ENCODE measurements around the gene DDTL. TPM values are rescaled to one million over a fixed set of nuclear protein-coding genes. Genes with fewer than 3 reads are reported as not detected.
"Not testable (repeated sequence)": the region's sequence is repeated elsewhere in the genome, so short reads cannot be mapped to it uniquely, and the experiment has no call there.

DDTL gene
- total and polyA plus RNA-seq, 2 of the 4 experiments (the other 2 are of a cell fraction): 0.36 to 1.5 TPM

GRCh38 chr22:23947391-23947790, 19.3 kb upstream of the DDTL start:
- H3K79me1 ChIP-seq (ENCODE audit: low read depth in 1 of 2, low read length in 2 of 2); H4K20me1 ChIP-seq (ENCODE audit: insufficient read depth, low read length); H4K91ac ChIP-seq (ENCODE audit: insufficient read depth, low read depth, low read length); H3K27me3 ChIP-seq (ENCODE audit: control insufficient read depth, insufficient read depth, low read length); DNase-seq; H3K36me3 ChIP-seq (ENCODE audit: control insufficient read depth, insufficient read depth, low read length); H2BK20ac ChIP-seq (ENCODE audit: low read depth, low read length); H2AFZ ChIP-seq (replicated peaks; ENCODE audit: low read length, poor library complexity); H2BK5ac ChIP-seq (ENCODE audit: low read depth, low read length, poor library complexity, severe bottlenecking); H3K4me3 ChIP-seq (ENCODE audit: insufficient read depth, low read depth, low read length); H2AK5ac ChIP-seq (ENCODE audit: low read depth, low read length); H3K23ac ChIP-seq (ENCODE audit: low read depth, low read length); ATAC-seq (ENCODE audit: low read depth); intact Hi-C loops (cut with micrococcal nuclease); dilution Hi-C loops (cut with HindIII; ENCODE audit: low sequenced_read_pairs, unreplicated experiment); H3K9me3 ChIP-seq (ENCODE audit: control insufficient read depth, insufficient read depth, low read length); H2AK9ac ChIP-seq (replicated peaks; ENCODE audit: low read depth, low read length, poor library complexity); H2BK120ac ChIP-seq (ENCODE audit: low read depth, low read length); H3K4me1 ChIP-seq (ENCODE audit: control insufficient read depth, insufficient read depth, low read length); H2BK15ac ChIP-seq (ENCODE audit: low read depth, low read length); in situ Hi-C loops (cut with MboI; ENCODE audit: low sequenced_read_pairs); POLR2A ChIA-PET (ENCODE audit: unreplicated experiment); H4K5ac ChIP-seq (ENCODE audit: low read depth, low read length); H3K27ac ChIP-seq (ENCODE audit: insufficient read depth, low read length); BruUV-seq (replicated peaks); CTCF ChIA-PET; H3K4me2 ChIP-seq (ENCODE audit: low read depth, low read length); H4K8ac ChIP-seq (ENCODE audit: low read depth in 2 of 2, low read length in 2 of 2); H3K9me1 ChIP-seq (ENCODE audit: insufficient read depth, low read length); H3K9ac ChIP-seq (ENCODE audit: low read depth, low read length); H3K18ac ChIP-seq (ENCODE audit: low read depth, low read length); H3K56ac ChIP-seq (ENCODE audit: extremely low read depth, insufficient read depth, low read length); H3K4ac ChIP-seq (ENCODE audit: low read depth, low read length); H3K14ac ChIP-seq (replicated peaks; ENCODE audit: low read depth, low read length): not testable (repeated sequence)
- WGBS, 2 experiments (ENCODE audit: extremely low coverage in 2 of 2, insufficient read length in 1 of 2): no CpG with 5 or more reads among the region's 3 CpGs

- H2BK120ac ChIP-seq (ENCODE audit: low read depth, low read length); H3K18ac ChIP-seq (ENCODE audit: low read depth, low read length); H4K20me1 ChIP-seq (ENCODE audit: insufficient read depth, low read length); H3K36me3 ChIP-seq (ENCODE audit: control insufficient read depth, insufficient read depth, low read length); H3K56ac ChIP-seq (ENCODE audit: extremely low read depth, insufficient read depth, low read length); H2BK5ac ChIP-seq (ENCODE audit: low read depth, low read length, poor library complexity, severe bottlenecking); H3K9ac ChIP-seq (ENCODE audit: low read depth, low read length); H3K4ac ChIP-seq (ENCODE audit: low read depth, low read length); BruUV-seq (replicated peaks); H3K14ac ChIP-seq (replicated peaks; ENCODE audit: low read depth, low read length); H3K27me3 ChIP-seq (ENCODE audit: control insufficient read depth, insufficient read depth, low read length); dilution Hi-C loops (cut with HindIII; ENCODE audit: low sequenced_read_pairs, unreplicated experiment); H4K5ac ChIP-seq (ENCODE audit: low read depth, low read length); H3K23ac ChIP-seq (ENCODE audit: low read depth, low read length); DNase-seq; H3K4me3 ChIP-seq (ENCODE audit: insufficient read depth, low read depth, low read length); H3K9me3 ChIP-seq (ENCODE audit: control insufficient read depth, insufficient read depth, low read length); in situ Hi-C loops (cut with MboI; ENCODE audit: low sequenced_read_pairs); POLR2A ChIA-PET (ENCODE audit: unreplicated experiment); H3K4me2 ChIP-seq (ENCODE audit: low read depth, low read length); H3K4me1 ChIP-seq (ENCODE audit: control insufficient read depth, insufficient read depth, low read length); H4K91ac ChIP-seq (ENCODE audit: insufficient read depth, low read depth, low read length); H3K27ac ChIP-seq (ENCODE audit: insufficient read depth, low read length); ATAC-seq (ENCODE audit: low read depth); H4K8ac ChIP-seq (ENCODE audit: low read depth in 2 of 2, low read length in 2 of 2); H3K9me1 ChIP-seq (ENCODE audit: insufficient read depth, low read length); H2BK15ac ChIP-seq (ENCODE audit: low read depth, low read length); H2AK5ac ChIP-seq (ENCODE audit: low read depth, low read length); H2AK9ac ChIP-seq (replicated peaks; ENCODE audit: low read depth, low read length, poor library complexity); H3K79me1 ChIP-seq (ENCODE audit: low read depth in 1 of 2, low read length in 2 of 2); H2BK20ac ChIP-seq (ENCODE audit: low read depth, low read length); H2AFZ ChIP-seq (replicated peaks; ENCODE audit: low read length, poor library complexity); CTCF ChIA-PET: not testable (repeated sequence)
- intact Hi-C loops (cut with micrococcal nuclease): loop anchor here (10.0 kb wide), 3 partner anchors 85 to 405 kb away; partner anchors contain the start of gene MMP11
- 88% methylated on average over 5 of the region's 18 CpGs; no CpG with 5 or more reads in 1 of the 2 experiments for WGBS, 2 experiments (ENCODE audit: extremely low coverage in 2 of 2, insufficient read length in 1 of 2)
These were observed 16.9 kb upstream of the DDTL start for GRCh38 chr22:23949764-23950163.

All from IMR-90 (cell line).